ENCODE measurements around the gene ALCAM. TPM values are rescaled to one million over a fixed set of nuclear protein-coding genes. Genes with fewer than 3 reads are reported as not detected.

Gene ALCAM
- total and polyA plus RNA-seq, 2 of the 8 experiments (the other 6 are each of a cell fraction or from before 2014, with no cell fraction given): 10.8 to 33.0 TPM

DNA sequence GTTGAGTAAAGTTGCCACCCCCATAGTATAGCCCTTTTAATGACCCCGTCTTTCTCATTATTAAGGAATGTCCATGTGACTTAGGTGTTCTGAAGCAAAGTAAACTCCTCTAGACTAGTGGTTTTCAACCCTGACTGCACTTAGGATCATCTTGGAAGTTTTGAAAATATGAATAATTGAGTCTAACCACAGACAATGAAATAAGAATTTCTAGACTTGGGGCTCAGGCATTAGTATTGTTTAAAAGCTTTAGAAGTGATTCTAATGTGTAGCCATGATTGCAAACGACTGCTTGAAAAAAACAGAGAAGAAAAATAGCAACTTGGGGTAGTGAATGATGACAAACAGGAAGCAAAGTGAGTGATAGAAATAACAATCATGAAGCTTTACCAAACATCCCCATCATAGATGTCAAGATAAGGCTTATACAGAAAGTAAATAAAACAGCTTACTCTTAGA, 35.0 kb downstream of the ALCAM start:
- Histone ChIP-seq H3K27me3 (replicated peaks in 1 of 4; ENCODE audit: control insufficient read depth in 3 of 4, extremely low read depth in 1 of 4, insufficient read depth in 3 of 4, low read length in 3 of 4) (no peaks in the 10 kb centered on the region), H3K4me3 (ENCODE audit: extremely low read depth in 1 of 4, insufficient read depth in 2 of 4, low read depth in 3 of 4, low read length in 4 of 4) (no peak overlapping the region), H3K18ac (ENCODE audit: extremely low read depth, low read length) (no peak overlapping the region), H3K36me3 (ENCODE audit: control insufficient read depth in 2 of 4, insufficient read depth in 4 of 4, low read length in 3 of 4) (peaks cover 0 to 7% (median 4%) of the 10 kb centered on the region in 4 experiments; a peak in 2 of 8 replicates), H3K56ac (replicated peaks; ENCODE audit: insufficient read length, low read depth, low read length) (no peak overlapping the region), H3K23me2 (ENCODE audit: low read depth, low read length) (no peaks in the 10 kb centered on the region), H3K4me2 (ENCODE audit: insufficient read depth in 1 of 2, low read depth in 2 of 2, low read length in 2 of 2) (no peak overlapping the region), H2BK120ac (replicated peaks; ENCODE audit: low read depth, low read length) (no peak overlapping the region), H3K4ac (replicated peaks; ENCODE audit: insufficient read length, low read depth, low read length) (no peak overlapping the region), H3K79me1 (ENCODE audit: low read depth, low read length) (no peaks in the 10 kb centered on the region), H4K91ac (replicated peaks; ENCODE audit: insufficient read length, low read length) (no peak overlapping the region), H2AK5ac (ENCODE audit: low read depth, low read length) (no peak overlapping the region), H3K27ac (ENCODE audit: low read depth, low read length) (no peak overlapping the region), H3K14ac (ENCODE audit: insufficient read length) (no peak overlapping the region), H4K8ac (ENCODE audit: extremely low read depth, insufficient read depth, low read length) (no peak overlapping the region), H4K20me1 (replicated peaks in 1 of 2; ENCODE audit: control insufficient read depth in 1 of 2, insufficient read depth in 2 of 2, low read length in 2 of 2) (no peaks in the 10 kb centered on the region), H3K4me1 (replicated peaks in 1 of 4; ENCODE audit: control insufficient read depth in 3 of 4, insufficient read depth in 4 of 4, low read length in 3 of 4) (peaks cover 0 to 2% (median 0%) of the 10 kb centered on the region in 4 experiments; a peak in 2 of 7 replicates), H3K9ac (replicated peaks in 1 of 4; ENCODE audit: extremely low read depth in 1 of 4, low read depth in 3 of 4, low read length in 3 of 4) (no peak overlapping the region), H4K5ac (ENCODE audit: insufficient read length, low read depth, low read length) (no peak overlapping the region), H2AFZ (ENCODE audit: low read length) (no peak overlapping the region), H3K79me2 (ENCODE audit: control insufficient read depth in 1 of 2, insufficient read depth in 2 of 2, low read length in 2 of 2) (peaks cover 0 to 25% of the 10 kb centered on the region in 2 experiments; a peak in 2 of 4 replicates), H2BK5ac (ENCODE audit: low read depth, low read length) (no peak overlapping the region), H2BK20ac (ENCODE audit: low read length) (no peak overlapping the region), H3K9me3 (ENCODE audit: insufficient read depth in 2 of 2, low read depth in 1 of 2, low read length in 1 of 2) (peaks cover 4 to 5% of the 10 kb centered on the region in 2 experiments; a peak in 2 of 4 replicates), H2BK12ac (ENCODE audit: low read depth, low read length) (no peak overlapping the region), H3K23ac (ENCODE audit: insufficient read length) (no peak overlapping the region), H2BK15ac (ENCODE audit: low read length) (no peak overlapping the region)
- no peak for DNase-seq (ENCODE audit: low read depth in 1 of 2, low spot score in 2 of 2)
- POLR2A ChIA-PET (ENCODE audit: partially characterized antibody): no interaction called here
- WGBS, 2 experiments (ENCODE audit: extremely low coverage in 1 of 2, insufficient coverage in 1 of 2, insufficient read length in 1 of 2, insufficient replicate concordance in 2 of 2, low coverage in 1 of 2, low lambda C conversion rate in 2 of 2, missing lambda C conversion rate in 1 of 2): 87% methylated on average over 2 of the region's 2 CpGs; no CpG with 5 or more reads in 1 of the 2 experiments
- TF ChIP-seq TAF1 (IDR thresholded peaks at IDR 0.05; ENCODE audit: low read depth, low read length): no peak
- no peak for FAIRE-seq
- CTCF ChIA-PET (ENCODE audit: partially characterized antibody): interaction anchor here (1.4 to 1.6 kb wide), 2 partner anchors 13 to 117 kb away, joined by 3 to 4 read pairs; no protein-coding TSS in a partner anchor

All from H1 (cell line).